GM12878 (cell line): ENCODE measurements around the gene PGLYRP4. TPM values are rescaled to one million over a fixed set of nuclear protein-coding genes. Genes with fewer than 3 reads are reported as not detected.

Source experiments
- ATAC-seq: fragments of 200-7000 bp; cut with Tn5 transposase; 3 replicates; pipeline ENCODE4 v1.9.1; 2020; ENCODE audit warnings: mild to moderate bottlenecking, moderate library complexity
- BruUV-seq: library from RNA; stranded (reverse); fragments of 400-500 nt; replicated peaks from 2 replicates; lab custom pipeline; 2021; lab: Mats Ljungman, UMichigan
- CTCF ChIA-PET: fragments of 300-600 bp; sonication (Branson Sonifier 250); formaldehyde crosslinking; extraction: SDS; loops from one replicate; lab custom pipeline; 2021; ENCODE audit warnings: inconsistent platforms; lab: Yijun Ruan, JAX
- POLR2A ChIA-PET: fragments of 350-600 bp; formaldehyde crosslinking; extraction: SDS; loops from one replicate; lab custom pipeline; 2021; ENCODE audit warnings: inconsistent platforms; lab: Charles Lee
- RAD21 ChIA-PET: fragments of 300-600 bp; sonication (Branson Sonifier 250); formaldehyde crosslinking; loops from one replicate; lab custom pipeline; 2023; ENCODE audit warnings: antibody characterized with exemption; ENCODE audit not compliant: unreplicated experiment; lab: Charles Lee
- SMC1A ChIA-PET: fragments of 300-600 bp; sonication (Branson Sonifier 250); formaldehyde crosslinking; loops from one replicate; lab custom pipeline; 2023; ENCODE audit not compliant: unreplicated experiment, uncharacterized antibody; lab: Charles Lee
- DNase-seq: peaks from one replicate; pipeline ENCODE4 v3.0.0-alpha.2; 2011; ENCODE audit warnings: low read depth, low spot score
- FAIRE-seq: peaks from 3 replicates; lab custom pipeline; 2011; peaks lifted over from hg19 to GRCh38; lab: Jason Lieb, UNC
- H2AFZ ChIP-seq: 2 replicates; pipeline ENCODE4 v1.6.0; 2011; ENCODE audit warnings: low read depth, low read length, control low read depth; ENCODE audit not compliant: control insufficient read depth
- H3K27ac ChIP-seq: 2 replicates; pipeline ENCODE4 v1.5.1; 2011; ENCODE audit warnings: control low read depth; ENCODE audit not compliant: control insufficient read depth, insufficient read depth
- H3K27me3 ChIP-seq, 2 experiments: replicated peaks in 1 of 2; 2 replicates each; pipeline versions ENCODE4 v1.6.0 to v1.6.1; 2011; ENCODE audit warnings: low read length in 1 of 2; ENCODE audit not compliant: control insufficient read depth in 2 of 2, insufficient read depth in 2 of 2
- H3K36me3 ChIP-seq, 2 experiments: 2 replicates each; pipeline ENCODE4 v1.5.1; 2011; ENCODE audit warnings: low read length in 1 of 2; ENCODE audit not compliant: control insufficient read depth in 2 of 2, insufficient read depth in 2 of 2
- H3K4me1 ChIP-seq: 2 replicates; pipeline ENCODE4 v1.6.1; 2011; ENCODE audit warnings: mild to moderate bottlenecking, low read length, moderate library complexity, mixed read lengths; ENCODE audit not compliant: control insufficient read depth, insufficient read depth
- H3K4me2 ChIP-seq: 2 replicates; pipeline ENCODE4 v1.6.0; 2011; ENCODE audit warnings: control low read depth; ENCODE audit not compliant: control insufficient read depth, insufficient read depth
- H3K4me3 ChIP-seq: fragments of 200-600 bp; sonication (generic); 2 replicates; pipeline ENCODE4 v1.5.1; 2016
- H3K79me2 ChIP-seq: 2 replicates; pipeline ENCODE4 v1.6.0; 2011; ENCODE audit warnings: low read length; ENCODE audit not compliant: control insufficient read depth, insufficient read depth
- H3K9ac ChIP-seq: 2 replicates; pipeline ENCODE4 v1.8.0; 2011; ENCODE audit warnings: low read length, control low read depth, mixed read lengths; ENCODE audit not compliant: control insufficient read depth, insufficient read depth
- H3K9me3 ChIP-seq: replicated peaks from 3 replicates; pipeline ENCODE4 v1.5.1; 2011; ENCODE audit warnings: mild to moderate bottlenecking, low read length; ENCODE audit not compliant: control insufficient read depth, insufficient read depth
- H4K20me1 ChIP-seq: 2 replicates; pipeline ENCODE4 v1.6.0; 2011; ENCODE audit not compliant: control insufficient read depth, insufficient read depth
- ESRRA ChIP-seq: IDR thresholded peaks from 2 replicates; pipeline ENCODE4 v1.6.1; 2012; ENCODE audit warnings: mild to moderate bottlenecking, low read length, improper control_type of control experiment
- HDAC6 ChIP-seq: fragments of 200-600 bp; sonication (generic); IDR thresholded peaks from one replicate; pipeline ENCODE4 v1.8.0; 2017; ENCODE audit warnings: antibody characterized with exemption; ENCODE audit not compliant: unreplicated experiment
- MEF2B ChIP-seq: fragments of 450-650 bp; IDR thresholded peaks from 2 replicates; pipeline ENCODE4 v1.6.1; 2018; ENCODE audit warnings: mild to moderate bottlenecking, moderate library complexity; ENCODE audit not compliant: partially characterized antibody, poor library complexity, severe bottlenecking
- MYC ChIP-seq: IDR thresholded peaks from 2 replicates; pipeline ENCODE4 v1.6.1; 2011; ENCODE audit warnings: mild to moderate bottlenecking, low read length, moderate library complexity, inconsistent platforms; ENCODE audit not compliant: insufficient read depth, insufficient replicate concordance, insufficient read length, severe bottlenecking
- SMAD1 ChIP-seq: fragments of 450-650 bp; IDR thresholded peaks from 2 replicates; pipeline ENCODE4 v1.6.1; 2018; ENCODE audit warnings: mild to moderate bottlenecking, low read depth; ENCODE audit not compliant: partially characterized antibody
- SRF ChIP-seq, 2 experiments: IDR thresholded peaks; 2 replicates each; pipeline ENCODE4 v1.6.1; 2011; ENCODE audit warnings: low read depth in 2 of 2, low read length in 2 of 2, mild to moderate bottlenecking in 1 of 2, moderate library complexity in 1 of 2
- SUPT20H ChIP-seq: IDR thresholded peaks from 2 replicates; pipeline ENCODE4 v1.6.1; 2011; ENCODE audit warnings: low read depth, mild to moderate bottlenecking, low read length, moderate library complexity, borderline replicate concordance; ENCODE audit not compliant: control insufficient read depth
- WGBS: methylation state at CpG from one replicate; pipeline ENCODE4 v1.1.6; 2016; ENCODE audit warnings: low lambda C conversion rate; ENCODE audit not compliant: insufficient replicate concordance, insufficient coverage; ENCODE audit errors: missing lambda C conversion rate; 5-methylcytosine and 5-hydroxymethylcytosine counted together
- in situ Hi-C: fragments of 300-500 bp; cut with MboI; formaldehyde crosslinking; loops from 9 replicates; pipeline ENCODE4 v1.14.3; 2018; ENCODE audit warnings: mixed read lengths
- intact Hi-C: fragments of 100-400 bp; cut with micrococcal nuclease; formaldehyde crosslinking; loops from one replicate; pipeline ENCODE4 v1.14.2; 2022; ENCODE audit not compliant: unreplicated experiment
- polyA plus RNA-seq, 11 experiments: library from polyadenylated mRNA; depleted of rRNA in 4 of 11; unstranded in 6 of 11; stranded (reverse) in 5 of 11; fragments of >200 nt; fragmentation: Nextera tagmentation in 4 of 11; fragmentation: Illumina TruSeq in 1 of 11; extraction: Ambion mirVana in 4 of 11; extraction: Trizol in 1 of 11; gene quantifications; 1 replicate in 1 of 11; 2 replicates in 10 of 11; pipeline versions ENCODE4 v1.2.1 to v1.2.3, GENCODE V29; 2011 to 2016; ENCODE audit warnings: inconsistent platforms in 2 of 11, missing spikeins in 2 of 11, low read depth in 1 of 11
- total RNA-seq, 4 experiments: library from RNA; depleted of rRNA in 3 of 4; stranded (reverse); fragments of >200 nt in 3 of 4; fragmentation: Illumina TruSeq in 1 of 4; extraction: Trizol in 1 of 4; gene quantifications; 2 replicates each; pipeline versions ENCODE4 v1.2.1 to v1.2.3, GENCODE V29; 2013 to 2021
- TF ChIP-seq, protein P1 (sequence below): fragments of 450-650 bp; IDR thresholded peaks from 2 replicates; pipeline ENCODE4 v1.6.1; 2017; ENCODE audit warnings: low read depth, mild to moderate bottlenecking, moderate library complexity
- TF ChIP-seq, protein P2 (sequence below): IDR thresholded peaks from 2 replicates; pipeline ENCODE4 v1.6.1; 2012; ENCODE audit warnings: low read depth, low read length, improper control_type of control experiment
- TF ChIP-seq, protein P3 (sequence below): fragments of 450-650 bp; IDR thresholded peaks from 2 replicates; pipeline ENCODE4 v1.6.1; 2017; ENCODE audit warnings: borderline replicate concordance
- TF ChIP-seq, protein P4 (sequence below): fragments of 450-650 bp; IDR thresholded peaks from 2 replicates; pipeline ENCODE4 v1.6.1; 2017; ENCODE audit warnings: mild to moderate bottlenecking, moderate library complexity

PGLYRP4 gene
- total and polyA plus RNA-seq, 10 of the 15 experiments (the other 5 are each of a cell fraction or from before 2014, with no cell fraction given): 0.22 to 3.0 (median 0.44) TPM

DNA sequence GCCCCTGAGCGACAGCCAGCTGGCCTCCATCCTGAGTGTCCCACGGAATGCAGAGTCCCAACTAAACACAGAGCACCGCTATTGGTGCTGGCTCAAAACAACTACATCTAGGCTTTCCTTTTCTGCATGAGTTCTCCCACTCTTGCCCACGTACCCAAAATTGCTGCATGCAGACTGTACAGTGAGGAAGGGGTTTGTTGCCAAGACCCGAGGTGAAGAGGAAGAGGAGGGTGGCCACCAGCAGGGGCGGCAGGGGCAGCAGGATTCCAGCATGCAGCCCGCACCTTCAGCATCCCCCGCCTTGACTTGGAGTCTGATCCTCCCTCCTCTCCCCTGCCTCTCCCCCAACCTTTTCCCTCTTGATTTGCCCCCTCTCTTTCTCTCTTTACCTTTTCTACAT lies 17.1 kb upstream of the PGLYRP4 start (continued):
- TF ChIP-seq HDAC6: no peak
- no peak for TF ChIP-seq MYC
- TF ChIP-seq, protein P1, sequence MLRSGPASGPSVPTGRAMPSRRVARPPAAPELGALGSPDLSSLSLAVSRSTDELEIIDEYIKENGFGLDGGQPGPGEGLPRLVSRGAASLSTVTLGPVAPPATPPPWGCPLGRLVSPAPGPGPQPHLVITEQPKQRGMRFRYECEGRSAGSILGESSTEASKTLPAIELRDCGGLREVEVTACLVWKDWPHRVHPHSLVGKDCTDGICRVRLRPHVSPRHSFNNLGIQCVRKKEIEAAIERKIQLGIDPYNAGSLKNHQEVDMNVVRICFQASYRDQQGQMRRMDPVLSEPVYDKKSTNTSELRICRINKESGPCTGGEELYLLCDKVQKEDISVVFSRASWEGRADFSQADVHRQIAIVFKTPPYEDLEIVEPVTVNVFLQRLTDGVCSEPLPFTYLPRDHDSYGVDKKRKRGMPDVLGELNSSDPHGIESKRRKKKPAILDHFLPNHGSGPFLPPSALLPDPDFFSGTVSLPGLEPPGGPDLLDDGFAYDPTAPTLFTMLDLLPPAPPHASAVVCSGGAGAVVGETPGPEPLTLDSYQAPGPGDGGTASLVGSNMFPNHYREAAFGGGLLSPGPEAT: no peak
- no peak for TF ChIP-seq SRF (IDR thresholded peaks at IDR 0.05; ENCODE audit: low read depth in 2 of 2, low read length in 2 of 2)
- TF ChIP-seq ESRRA: no peak
- no peak for TF ChIP-seq SUPT20H
- no peak for TF ChIP-seq SMAD1
- TF ChIP-seq, protein P2, sequence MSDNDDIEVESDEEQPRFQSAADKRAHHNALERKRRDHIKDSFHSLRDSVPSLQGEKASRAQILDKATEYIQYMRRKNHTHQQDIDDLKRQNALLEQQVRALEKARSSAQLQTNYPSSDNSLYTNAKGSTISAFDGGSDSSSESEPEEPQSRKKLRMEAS: no peak

DNA sequence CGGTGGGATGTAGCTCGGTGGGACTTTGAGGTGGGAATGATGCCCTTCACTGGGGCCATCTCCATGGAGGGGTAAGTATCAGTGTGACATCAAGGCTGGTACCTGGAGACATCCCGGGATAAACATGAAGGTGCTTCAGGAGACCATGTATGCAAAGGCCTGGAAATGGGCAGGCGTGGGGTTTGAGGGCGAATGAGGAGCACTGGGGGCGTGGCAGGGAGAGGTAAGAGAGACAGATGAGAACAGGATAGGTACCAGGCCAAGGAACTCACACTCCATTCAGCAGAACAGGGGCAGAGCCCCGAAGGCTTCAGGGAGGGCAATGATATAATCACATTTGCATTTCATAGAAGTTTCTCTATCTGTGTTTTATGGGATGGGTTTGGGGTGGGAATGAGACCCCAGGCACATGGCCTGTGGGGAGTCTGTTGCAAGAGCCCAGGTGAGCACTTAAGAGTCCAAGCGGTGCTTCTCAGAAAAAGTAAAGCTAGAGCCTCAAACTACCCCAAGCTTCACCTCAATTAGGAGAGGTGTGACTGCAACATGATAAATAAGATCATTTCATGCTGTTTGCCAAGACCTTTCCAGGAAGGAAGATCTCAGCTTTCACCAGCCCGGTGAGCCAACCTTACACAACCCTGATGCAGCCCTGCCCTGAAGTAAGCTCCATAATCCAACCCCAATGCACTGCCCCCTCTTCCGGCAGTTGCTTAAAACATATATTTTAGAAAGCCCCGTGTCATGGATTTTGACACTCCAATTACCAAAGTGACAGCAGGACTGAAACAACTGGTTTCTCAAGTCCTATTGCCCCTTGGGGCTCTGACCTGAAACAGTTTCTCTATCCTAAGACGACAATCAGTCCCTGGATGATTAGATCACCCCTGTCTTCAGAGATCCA lies 16.4 kb upstream of the PGLYRP4 start:
- TF ChIP-seq, protein P3, sequence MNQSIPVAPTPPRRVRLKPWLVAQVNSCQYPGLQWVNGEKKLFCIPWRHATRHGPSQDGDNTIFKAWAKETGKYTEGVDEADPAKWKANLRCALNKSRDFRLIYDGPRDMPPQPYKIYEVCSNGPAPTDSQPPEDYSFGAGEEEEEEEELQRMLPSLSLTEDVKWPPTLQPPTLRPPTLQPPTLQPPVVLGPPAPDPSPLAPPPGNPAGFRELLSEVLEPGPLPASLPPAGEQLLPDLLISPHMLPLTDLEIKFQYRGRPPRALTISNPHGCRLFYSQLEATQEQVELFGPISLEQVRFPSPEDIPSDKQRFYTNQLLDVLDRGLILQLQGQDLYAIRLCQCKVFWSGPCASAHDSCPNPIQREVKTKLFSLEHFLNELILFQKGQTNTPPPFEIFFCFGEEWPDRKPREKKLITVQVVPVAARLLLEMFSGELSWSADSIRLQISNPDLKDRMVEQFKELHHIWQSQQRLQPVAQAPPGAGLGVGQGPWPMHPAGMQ: no peak
- TF ChIP-seq, protein P4, sequence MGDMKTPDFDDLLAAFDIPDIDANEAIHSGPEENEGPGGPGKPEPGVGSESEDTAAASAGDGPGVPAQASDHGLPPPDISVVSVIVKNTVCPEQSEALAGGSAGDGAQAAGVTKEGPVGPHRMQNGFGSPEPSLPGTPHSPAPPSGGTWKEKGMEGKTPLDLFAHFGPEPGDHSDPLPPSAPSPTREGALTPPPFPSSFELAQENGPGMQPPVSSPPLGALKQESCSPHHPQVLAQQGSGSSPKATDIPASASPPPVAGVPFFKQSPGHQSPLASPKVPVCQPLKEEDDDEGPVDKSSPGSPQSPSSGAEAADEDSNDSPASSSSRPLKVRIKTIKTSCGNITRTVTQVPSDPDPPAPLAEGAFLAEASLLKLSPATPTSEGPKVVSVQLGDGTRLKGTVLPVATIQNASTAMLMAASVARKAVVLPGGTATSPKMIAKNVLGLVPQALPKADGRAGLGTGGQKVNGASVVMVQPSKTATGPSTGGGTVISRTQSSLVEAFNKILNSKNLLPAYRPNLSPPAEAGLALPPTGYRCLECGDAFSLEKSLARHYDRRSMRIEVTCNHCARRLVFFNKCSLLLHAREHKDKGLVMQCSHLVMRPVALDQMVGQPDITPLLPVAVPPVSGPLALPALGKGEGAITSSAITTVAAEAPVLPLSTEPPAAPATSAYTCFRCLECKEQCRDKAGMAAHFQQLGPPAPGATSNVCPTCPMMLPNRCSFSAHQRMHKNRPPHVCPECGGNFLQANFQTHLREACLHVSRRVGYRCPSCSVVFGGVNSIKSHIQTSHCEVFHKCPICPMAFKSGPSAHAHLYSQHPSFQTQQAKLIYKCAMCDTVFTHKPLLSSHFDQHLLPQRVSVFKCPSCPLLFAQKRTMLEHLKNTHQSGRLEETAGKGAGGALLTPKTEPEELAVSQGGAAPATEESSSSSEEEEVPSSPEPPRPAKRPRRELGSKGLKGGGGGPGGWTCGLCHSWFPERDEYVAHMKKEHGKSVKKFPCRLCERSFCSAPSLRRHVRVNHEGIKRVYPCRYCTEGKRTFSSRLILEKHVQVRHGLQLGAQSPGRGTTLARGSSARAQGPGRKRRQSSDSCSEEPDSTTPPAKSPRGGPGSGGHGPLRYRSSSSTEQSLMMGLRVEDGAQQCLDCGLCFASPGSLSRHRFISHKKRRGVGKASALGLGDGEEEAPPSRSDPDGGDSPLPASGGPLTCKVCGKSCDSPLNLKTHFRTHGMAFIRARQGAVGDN: no peak
- no peak for TF ChIP-seq MEF2B
- no peaks in the 10 kb centered on the region for H3K79me2 ChIP-seq
- ATAC-seq: no peak
- BruUV-seq: no TSS peak
- 19% methylated on average over 12 of the region's 12 CpGs for WGBS
- no peaks in the 10 kb centered on the region for H3K9me3 ChIP-seq
- H3K4me1 ChIP-seq: no peaks in the 10 kb centered on the region
- H3K27me3 ChIP-seq: no peaks in the 10 kb centered on the region
- H3K4me2 ChIP-seq: no peak overlapping the region
- no peak for DNase-seq
- ChIA-PET SMC1A (interaction anchor here (1.9 kb wide), 1 partner anchor 12 kb away, joined by 5 read pairs; no protein-coding TSS in a partner anchor), POLR2A (no interaction called here), RAD21 (no interaction called here), CTCF (interaction anchor here (1.2 to 1.8 kb wide), 3 partner anchors 10 to 53 kb away, joined by 3 read pairs; no protein-coding TSS in a partner anchor)
- no peaks in the 10 kb centered on the region for H4K20me1 ChIP-seq
- no peak overlapping the region for H3K9ac ChIP-seq
- no peak overlapping the region for H2AFZ ChIP-seq
- intact Hi-C loops (no loop called here), in situ Hi-C loops (no loop called here)
- no peak overlapping the region for H3K4me3 ChIP-seq
- H3K36me3 ChIP-seq: no peaks in the 10 kb centered on the region
- FAIRE-seq: no peak
- no peak overlapping the region for H3K27ac ChIP-seq
